Endothelial cell of umbilical vein (primary cell): ENCODE measurements around the gene LONP2.
"Not testable (repeated sequence)": the region's sequence is repeated elsewhere in the genome, so short reads cannot be mapped to it uniquely, and the experiment has no call there.

Experiments used
- CTCF ChIP-seq, 2 donors: IDR thresholded peaks; 1 replicate in 1 of 2; 2 replicates in 1 of 2; pipeline ENCODE4 v1.5.1; 2011; ENCODE audit warnings: low read length in 2 of 2, mild to moderate bottlenecking in 2 of 2, moderate library complexity in 2 of 2, control low read depth in 1 of 2, inconsistent platforms in 1 of 2, low read depth in 1 of 2; ENCODE audit not compliant: insufficient read depth in 1 of 2; ENCODE audit errors: extremely low read depth in 1 of 2
- EZH2 ChIP-seq: IDR thresholded peaks from 2 replicates; pipeline ENCODE4 v1.6.1; 2012; ENCODE audit warnings: borderline replicate concordance, low read depth, mild to moderate bottlenecking, moderate library complexity, low read length, inconsistent platforms; ENCODE audit not compliant: severe bottlenecking
- GATA2 ChIP-seq: IDR thresholded peaks from 2 replicates; pipeline ENCODE4 v1.7.0; 2011; ENCODE audit warnings: low read depth, mild to moderate bottlenecking, moderate library complexity, mixed read lengths, low read length; ENCODE audit not compliant: insufficient read length, insufficient read depth
- MAX ChIP-seq: IDR thresholded peaks from 2 replicates; pipeline ENCODE4 v1.6.1; 2011; ENCODE audit not compliant: insufficient read depth, insufficient read length
- MYC ChIP-seq: IDR thresholded peaks from one replicate; pipeline ENCODE4 v1.6.1; 2011; ENCODE audit warnings: mild to moderate bottlenecking, low read depth, low read length
- POLR2A ChIP-seq: IDR thresholded peaks from 2 replicates; pipeline ENCODE4 v1.6.1; 2012; ENCODE audit warnings: low read depth, mild to moderate bottlenecking, control low read depth, low read length
- POLR2AphosphoS5 ChIP-seq: IDR thresholded peaks from 2 replicates; pipeline ENCODE4 v1.6.1; 2012; ENCODE audit warnings: low read depth, mild to moderate bottlenecking, control low read depth, low read length, moderate library complexity; ENCODE audit not compliant: insufficient read depth

DNA sequence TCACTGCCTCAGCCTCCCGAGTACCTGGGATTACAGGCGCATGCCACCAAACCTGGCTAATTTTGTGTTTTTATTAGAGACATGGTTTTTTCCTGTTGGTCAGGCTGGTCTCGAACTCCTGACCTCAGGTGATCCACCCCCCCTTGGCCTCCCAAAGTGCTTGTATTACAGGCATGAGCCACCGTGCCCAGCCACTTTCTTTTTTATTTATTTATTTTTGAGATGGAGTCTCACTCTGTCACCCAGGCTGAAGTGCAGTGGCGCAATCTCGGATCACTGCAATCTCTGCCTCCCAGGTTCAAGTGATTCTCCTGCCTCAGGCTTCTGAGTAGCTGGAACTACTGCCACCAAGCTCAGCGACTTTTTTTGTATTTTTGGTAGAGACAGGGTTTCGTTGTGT, 158.4 kb downstream of the LONP2 start:
- TF ChIP-seq EZH2; CTCF (IDR thresholded peaks at IDR 0.05; ENCODE audit: extremely low read depth in 1 of 2, insufficient read depth in 1 of 2, low read depth in 1 of 2, low read length in 2 of 2); POLR2A; POLR2AphosphoS5; MAX; GATA2; MYC: not testable (repeated sequence)
